ENCODE measurements around the gene SMARCC1. TPM values are rescaled to one million over a fixed set of nuclear protein-coding genes. Genes with fewer than 3 reads are reported as not detected.

Gene SMARCC1
- polyA plus RNA-seq, 2 of the 4 experiments (the other 2 are of a cell fraction): 27.1 to 27.5 TPM

- ATAC-seq: no peak
- 92% methylated on average over 7 of the region's 7 CpGs for WGBS (ENCODE audit: missing lambda C conversion rate)
- CTCF ChIA-PET: interaction anchor here (2.5 kb wide), 1 partner anchor 12 kb away, joined by 7 read pairs; no protein-coding TSS in a partner anchor
- Histone ChIP-seq H3K4me1 (no peaks in the 10 kb centered on the region), H3K4me3 (no peak overlapping the region), H3K4me2 (no peak overlapping the region), H3K9me3 (no peaks in the 10 kb centered on the region), H3K27ac (no peak overlapping the region)
- POLR2A ChIA-PET: no interaction called here
- no peak for FAIRE-seq
- DNase-seq (ENCODE audit: low read depth in 1 of 2, low spot score in 1 of 2): no peak
- TF ChIP-seq CBX2 (IDR thresholded peaks at IDR 0.05; ENCODE audit: borderline replicate concordance, low read depth): no peak
- TF ChIP-seq CHD4 (IDR thresholded peaks at IDR 0.05; ENCODE audit: borderline replicate concordance): no peak
- no peak for TF ChIP-seq RAD21 (conservative IDR thresholded peaks at IDR 0.05 in 1 of 2, IDR thresholded peaks at IDR 0.05 in 1 of 2)
- TF ChIP-seq FOSB (CRISPR knock-in tag; IDR thresholded peaks at IDR 0.05): no peak
Measured at GRCh38 chr3:47588053-47588452, 193.6 kb downstream of the SMARCC1 start.

- WGBS (ENCODE audit: missing lambda C conversion rate): 96% methylated on average over 6 of the region's 6 CpGs
- DNase-seq (ENCODE audit: low read depth in 1 of 2, low spot score in 1 of 2) (no peak), ATAC-seq (no peak), FAIRE-seq (no peak)
- no peaks in the 10 kb centered on the region for H3K9me3 ChIP-seq
- H3K4me2 ChIP-seq: no peak overlapping the region
- POLR2A ChIA-PET: no interaction called here
- TF ChIP-seq KDM1A (IDR thresholded peaks at IDR 0.05; ENCODE audit: low read depth) (no peak), BCL3 (IDR thresholded peaks at IDR 0.05) (no peak), SREBF2 (IDR thresholded peaks at IDR 0.05) (no peak), CBX2 (IDR thresholded peaks at IDR 0.05; ENCODE audit: borderline replicate concordance, low read depth) (no peak), PBX3 (IDR thresholded peaks at IDR 0.05) (no peak), EP300 (IDR thresholded peaks at IDR 0.05) (no peak), ZNF302 (CRISPR knock-in tag; IDR thresholded peaks at IDR 0.05) (no peak), CEBPB (IDR thresholded peaks at IDR 0.05) (no peak), FOSL2 (IDR thresholded peaks at IDR 0.05) (no peak), FOSL2 (CRISPR knock-in tag; IDR thresholded peaks at IDR 0.05) (no peak), RCOR1 (IDR thresholded peaks at IDR 0.05; ENCODE audit: low read depth, low read length) (no peak), HOXB5 (CRISPR knock-in tag; IDR thresholded peaks at IDR 0.05) (no peak), SMC3 (IDR thresholded peaks at IDR 0.05) (no peak)
- H3K27ac ChIP-seq: no peak overlapping the region
- no peaks in the 10 kb centered on the region for H3K4me1 ChIP-seq
- CTCF ChIA-PET: interaction anchor here (0.9 kb wide), 1 partner anchor 10 kb away, joined by 3 read pairs; no protein-coding TSS in a partner anchor
- no peak overlapping the region for H3K4me3 ChIP-seq
Measured at GRCh38 chr3:47586746-47587145, 194.9 kb downstream of the SMARCC1 start.

- ATAC-seq (no peak), FAIRE-seq (no peak), DNase-seq (ENCODE audit: low read depth in 1 of 2, low spot score in 1 of 2) (no peak)
- no peak overlapping the region for H3K4me2 ChIP-seq
- H3K4me1 ChIP-seq: no peaks in the 10 kb centered on the region
- H3K4me3 ChIP-seq: no peak overlapping the region
- WGBS (ENCODE audit: missing lambda C conversion rate): 81% methylated on average over 3 of the region's 3 CpGs
- no peak overlapping the region for H3K27ac ChIP-seq
- H3K9me3 ChIP-seq: no peaks in the 10 kb centered on the region
- ChIA-PET CTCF (no interaction called here), POLR2A (no interaction called here)
- TF ChIP-seq EHMT2 (IDR thresholded peaks at IDR 0.05; ENCODE audit: low read depth) (no peak), ZSCAN20 (CRISPR knock-in tag; IDR thresholded peaks at IDR 0.05) (no peak), HEYL (CRISPR knock-in tag; IDR thresholded peaks at IDR 0.05) (no peak), NFE2L2 (conservative IDR thresholded peaks at IDR 0.05; ENCODE audit: low read length) (no peak), TP53 (CRISPR knock-in tag; IDR thresholded peaks at IDR 0.05) (no peak), KDM5A (IDR thresholded peaks at IDR 0.05) (no peak), CTCF (IDR thresholded peaks at IDR 0.05) (no peak), MAFK (IDR thresholded peaks at IDR 0.05; ENCODE audit: partially characterized antibody) (no peak), RAD21 (conservative IDR thresholded peaks at IDR 0.05 in 1 of 2, IDR thresholded peaks at IDR 0.05 in 1 of 2) (no peak), HES2 (IDR thresholded peaks at IDR 0.05) (no peak), EHF (CRISPR knock-in tag; IDR thresholded peaks at IDR 0.05) (no peak), HMGXB4 (CRISPR knock-in tag; IDR thresholded peaks at IDR 0.05; ENCODE audit: borderline replicate concordance) (no peak), PBX3 (IDR thresholded peaks at IDR 0.05) (no peak)
Measured at GRCh38 chr3:47583320-47584075, 198.2 kb downstream of the SMARCC1 start.

Measured in A549 (cell line).